HepG2 (cell line): Measurements from ENCODE around the gene PEF1. TPM values are rescaled to one million over a fixed set of nuclear protein-coding genes. Genes with fewer than 3 reads are reported as not detected.

ENCODE experiments used
- ATAC-seq: fragments of 200-7000 bp; cut with Tn5 transposase; 3 replicates; pipeline ENCODE4 v1.9.1; 2020; ENCODE audit warnings: mild to moderate bottlenecking, moderate library complexity
- BruUV-seq: library from RNA; stranded (reverse); fragments of 400-500 nt; replicated peaks from 2 replicates; lab custom pipeline; 2021; lab: Mats Ljungman, UMichigan
- CTCF ChIA-PET: fragments of 300-600 bp; formaldehyde crosslinking; extraction: SDS; loops from one replicate; lab custom pipeline; 2021; ENCODE audit warnings: low total read pairs, inconsistent platforms, low intra/inter-chr PET ratio; lab: Yijun Ruan, JAX
- POLR2A ChIA-PET: fragments of 350-600 bp; sonication (Branson Sonifier 250); formaldehyde crosslinking; loops from one replicate; lab custom pipeline; 2020; ENCODE audit warnings: antibody characterized with exemption, inconsistent platforms; lab: Yijun Ruan, JAX
- DNase-seq: peaks from one replicate; pipeline ENCODE4 v3.0.0-alpha.2; 2015; ENCODE audit warnings: low spot score
- FAIRE-seq: peaks from 3 replicates; lab custom pipeline; 2011; peaks lifted over from hg19 to GRCh38; lab: Jason Lieb, UNC
- H2AFZ ChIP-seq: one replicate; pipeline ENCODE4 v1.6.1; 2011; ENCODE audit warnings: low read length, inconsistent platforms
- H3K27ac ChIP-seq: fragments of 300-600 bp; 3 replicates; pipeline ENCODE4 v1.8.0; 2011; ENCODE audit warnings: mixed run types, mild to moderate bottlenecking, mixed read lengths, low read length, inconsistent platforms; ENCODE audit not compliant: insufficient read depth; ENCODE audit errors: extremely low read length
- H3K27me3 ChIP-seq, 2 experiments: fragments of 200-600 bp in 1 of 2; 2 replicates in 1 of 2; 3 replicates in 1 of 2; pipeline versions ENCODE4 v1.6.0 to v1.8.0; 2011; ENCODE audit warnings: low read length in 2 of 2, mild to moderate bottlenecking in 2 of 2, moderate library complexity in 2 of 2, inconsistent platforms in 1 of 2; ENCODE audit not compliant: insufficient read depth in 2 of 2, control insufficient read depth in 1 of 2
- H3K36me3 ChIP-seq, 2 experiments: fragments of 200-600 bp in 1 of 2; replicated peaks in 1 of 2; 2 replicates in 1 of 2; 3 replicates in 1 of 2; pipeline versions ENCODE4 v1.5.1 to v1.8.0; 2011; ENCODE audit warnings: low read length in 2 of 2, inconsistent platforms in 1 of 2; ENCODE audit not compliant: insufficient read depth in 2 of 2, control insufficient read depth in 1 of 2
- H3K4me1 ChIP-seq: 2 replicates; pipeline ENCODE4 v1.5.1; 2012; ENCODE audit warnings: low read length, inconsistent platforms; ENCODE audit not compliant: insufficient read depth
- H3K4me2 ChIP-seq: 2 replicates; pipeline ENCODE4 v1.6.0; 2011; ENCODE audit warnings: low read depth, low read length, inconsistent platforms
- H3K4me3 ChIP-seq, 3 experiments: fragments of 200-600 bp in 1 of 3; sonication (generic), shearing (Covaris generic) in 1 of 3; replicated peaks in 1 of 3; 2 replicates each; pipeline ENCODE4 v1.5.1; 2011 to 2016; ENCODE audit warnings: low read length in 3 of 3, inconsistent platforms in 2 of 3, low read depth in 2 of 3, mild to moderate bottlenecking in 2 of 3, control low read depth in 1 of 3, mixed read lengths in 1 of 3; ENCODE audit not compliant: insufficient read depth in 1 of 3
- H3K79me2 ChIP-seq: one replicate; pipeline ENCODE4 v1.6.1; 2011; ENCODE audit warnings: low read length, inconsistent platforms; ENCODE audit not compliant: insufficient read depth
- H3K9ac ChIP-seq: 2 replicates; pipeline ENCODE4 v1.6.0; 2011; ENCODE audit warnings: mild to moderate bottlenecking, low read depth, low read length, inconsistent platforms; ENCODE audit not compliant: insufficient read depth
- H3K9me3 ChIP-seq: 2 replicates; pipeline ENCODE4 v1.5.1; 2012; ENCODE audit warnings: mild to moderate bottlenecking, low read length
- H4K20me1 ChIP-seq: 2 replicates; pipeline ENCODE4 v1.6.0; 2011; ENCODE audit warnings: inconsistent platforms, mild to moderate bottlenecking, low read length, moderate library complexity; ENCODE audit not compliant: insufficient read depth
- EEA1 ChIP-seq: sonication (generic); formaldehyde crosslinking; IDR thresholded peaks from 2 replicates; pipeline ENCODE4 v1.5.1; 2020; ENCODE audit warnings: mild to moderate bottlenecking, missing genetic modification reagents, borderline replicate concordance
- ELF4 ChIP-seq: sonication (generic); formaldehyde crosslinking; IDR thresholded peaks from 2 replicates; pipeline ENCODE4 v1.5.0; 2020; ENCODE audit warnings: missing genetic modification reagents, mild to moderate bottlenecking, moderate library complexity, borderline replicate concordance
- FOXM1 ChIP-seq: sonication (generic); formaldehyde crosslinking; IDR thresholded peaks from 2 replicates; pipeline ENCODE4 v1.5.0; 2020; ENCODE audit warnings: missing genetic modification reagents
- KDM5A ChIP-seq: fragments of 200-600 bp; sonication (generic); IDR thresholded peaks from 2 replicates; pipeline ENCODE4 v1.7.0; 2018; ENCODE audit warnings: antibody characterized with exemption, mild to moderate bottlenecking, low read length, borderline replicate concordance
- SOX6 ChIP-seq, 2 experiments: fragments of 450-650 bp in 1 of 2; sonication (generic) in 1 of 2; formaldehyde crosslinking in 1 of 2; IDR thresholded peaks; 2 replicates each; pipeline versions ENCODE4 v1.4.0 to v1.6.1; 2017 to 2020; ENCODE audit warnings: antibody characterized with exemption in 1 of 2, mild to moderate bottlenecking in 1 of 2, missing genetic modification reagents in 1 of 2
- ZMAT3 ChIP-seq: sonication (generic); formaldehyde crosslinking; conservative IDR thresholded peaks from 2 replicates; pipeline ENCODE4 v1.7.0; 2021; ENCODE audit warnings: missing genetic modification reagents
- ZMYM3 ChIP-seq: sonication (generic); formaldehyde crosslinking; IDR thresholded peaks from 2 replicates; pipeline ENCODE4 v1.5.1; 2020; ENCODE audit warnings: mild to moderate bottlenecking, missing genetic modification reagents
- ZNF12 ChIP-seq: sonication (generic); formaldehyde crosslinking; IDR thresholded peaks from 2 replicates; pipeline ENCODE4 v1.5.0; 2020; ENCODE audit warnings: missing genetic modification reagents
- ZNF614 ChIP-seq: IDR thresholded peaks from 2 replicates; pipeline ENCODE4 v1.6.1; 2018; ENCODE audit warnings: missing biosample characterization, missing genetic modification reagents, inconsistent platforms, borderline replicate concordance
- ZNF615 ChIP-seq: sonication (generic); formaldehyde crosslinking; IDR thresholded peaks from 2 replicates; pipeline ENCODE4 v1.5.0; 2020; ENCODE audit warnings: mild to moderate bottlenecking, missing genetic modification reagents, borderline replicate concordance
- WGBS: methylation state at CpG from one replicate; pipeline ENCODE4 v1.1.6; 2017; ENCODE audit warnings: low lambda C conversion rate; 5-methylcytosine and 5-hydroxymethylcytosine counted together
- in situ Hi-C: cut with HindIII; loops from 2 replicates; pipeline ENCODE4 v1.10.0; 2017; ENCODE audit warnings: low pct_unique_long_range_greater_than_20kb; ENCODE audit not compliant: extremely low pct_ligation_motif_present
- intact Hi-C: fragments of 100-400 bp; cut with micrococcal nuclease; formaldehyde crosslinking; loops from one replicate; pipeline ENCODE4 v1.10.0; 2022; ENCODE audit not compliant: unreplicated experiment
- polyA plus RNA-seq, 8 experiments: library from polyadenylated mRNA; depleted of rRNA in 3 of 8; stranded (reverse) in 7 of 8; unstranded in 1 of 8; fragments of >200 nt; fragmentation: Illumina TruSeq in 4 of 8; extraction: Trizol in 4 of 8; gene quantifications; 2 replicates each; pipeline versions ENCODE4 v1.2.1 to v1.2.3, GENCODE V29; 2011 to 2016; ENCODE audit warnings: low read depth in 4 of 8, missing spikeins in 1 of 8, mixed read lengths in 1 of 8; ENCODE audit not compliant: insufficient read depth in 1 of 8
- total RNA-seq, 5 experiments: library from RNA; depleted of rRNA; stranded (reverse); fragments of >200 nt; fragmentation: Illumina TruSeq; extraction: Trizol; gene quantifications; 2 replicates each; pipeline ENCODE4 v1.2.3, GENCODE V29; 2016; ENCODE audit warnings: low read depth in 1 of 5

PEF1 gene
- total and polyA plus RNA-seq, 2 of the 13 experiments (the other 11 are each of a cell fraction or from before 2014, with no cell fraction given): 57.1 to 57.8 TPM

DNA sequence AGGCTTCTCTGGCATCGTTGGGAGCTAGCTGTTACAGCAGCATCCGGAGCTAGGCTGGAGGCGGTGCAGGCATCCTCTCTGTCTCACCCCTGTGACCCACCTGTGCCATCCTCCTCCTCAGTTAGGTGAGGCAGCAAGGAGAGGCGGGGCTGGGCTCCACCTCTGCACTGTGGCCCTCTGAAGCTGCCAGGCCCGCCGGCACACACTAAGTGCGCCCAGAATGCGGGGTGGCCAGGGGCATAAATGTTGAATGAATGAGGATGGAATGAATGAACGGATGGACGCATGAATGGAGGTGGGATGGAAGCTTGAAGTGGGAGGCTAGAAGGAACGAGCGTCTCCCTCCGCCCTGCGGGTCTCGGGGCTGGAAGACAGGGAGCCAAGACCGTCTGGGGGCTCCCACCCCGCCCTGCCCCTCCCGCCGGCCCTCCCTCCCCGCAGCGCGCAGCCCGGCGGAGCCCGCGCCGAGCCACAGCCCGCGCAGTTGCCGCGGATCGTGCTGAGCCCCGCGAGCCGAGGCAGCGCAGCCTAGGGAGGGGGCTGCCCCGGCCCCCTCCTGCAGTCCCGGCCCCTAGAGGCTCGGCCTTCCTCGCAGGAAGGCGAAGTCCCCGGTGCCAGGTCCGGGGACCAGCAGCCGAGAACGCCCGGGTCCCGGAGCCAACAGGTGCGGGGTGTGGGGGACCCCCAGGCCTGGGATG lies 27.3 kb downstream of the PEF1 start, which contains the start of gene HCRTR1:
Gene HCRTR1, plus strand, starts transcription at position 472 of the 698 bp plus-strand sequence. CDS start 1,504 bp downstream, outside the sequence.
- BruUV-seq: no TSS peak
- TF ChIP-seq ZMAT3 (CRISPR knock-in tag) (0 out of 2 replicates have a peak, but pooled peaks have one; percentile 24), ZNF12 (CRISPR knock-in tag) (peak; percentile 71; the same call in 1 of the 2 replicates), EEA1 (CRISPR knock-in tag) (no peak)
- TF ChIP-seq, all 625 proteins: peak for 2
- ChIA-PET CTCF (interaction anchor here (1.3 to 2.8 kb wide), 2 partner anchors 23 to 53 kb away, joined by 3 to 17 read pairs; no protein-coding TSS in a partner anchor), POLR2A (interaction anchor here (1.2 kb wide), 1 partner anchor 10 kb away, joined by 3 read pairs; no protein-coding TSS in a partner anchor)
- WGBS: 6% methylated on average over 14 of the region's 48 CpGs
- peak; percentile 37 for ATAC-seq
- H3K4me1 ChIP-seq: peaks cover 9% of the 10 kb centered on the region; the same call in 1 of the 2 replicates
- intact Hi-C loops: no loop called here
- DNase-seq: no peak
- H3K9ac ChIP-seq: no peak within 1 kb of the TSS
- no peaks in the 10 kb centered on the region for H3K79me2 ChIP-seq
- no peak for FAIRE-seq
- H2AFZ ChIP-seq: no peak within 1 kb of the TSS
- no peaks in the 10 kb centered on the region for H3K9me3 ChIP-seq
- peak within 1 kb of the TSS; percentile 59 to 72 (median 65) for H3K4me3 ChIP-seq
- H4K20me1 ChIP-seq: no peaks in the 10 kb centered on the region
- peaks cover 7 to 42% of the 10 kb centered on the region in 2 experiments for H3K27me3 ChIP-seq
- H3K36me3 ChIP-seq: no peaks in the 10 kb centered on the region
- in situ Hi-C loops: no loop called here
- H3K4me2 ChIP-seq: peak within 1 kb of the TSS; percentile 77
- no peak within 1 kb of the TSS for H3K27ac ChIP-seq

GRCh38 chr1:31615939-31616338 lies 28.7 kb downstream of the PEF1 start:
- Histone ChIP-seq H2AFZ (no peak overlapping the region), H3K4me1 (peaks cover 9% of the 10 kb centered on the region; the same call in 1 of the 2 replicates), H3K79me2 (no peaks in the 10 kb centered on the region), H3K27ac (no peak overlapping the region), H3K9ac (no peak overlapping the region), H3K4me3 (no peak overlapping the region), H3K36me3 (no peaks in the 10 kb centered on the region), H4K20me1 (no peaks in the 10 kb centered on the region), H3K27me3 (peaks cover 7 to 45% of the 10 kb centered on the region in 2 experiments), H3K9me3 (no peaks in the 10 kb centered on the region), H3K4me2 (no peak overlapping the region)
- in situ Hi-C loops (no loop called here), intact Hi-C loops (no loop called here)
- DNase-seq (no peak), ATAC-seq (no peak), FAIRE-seq (no peak)
- BruUV-seq: no TSS peak
- WGBS: 16% methylated on average over 2 of the region's 2 CpGs
- TF ChIP-seq FOXM1 (CRISPR knock-in tag) (no peak), ZNF614 (CRISPR knock-in tag) (no peak), KDM5A (no peak), ZNF615 (CRISPR knock-in tag) (no peak), ELF4 (CRISPR knock-in tag) (no peak), SOX6 (IDR thresholded peaks at IDR 0.05) (no peak), SOX6 (CRISPR knock-in tag; IDR thresholded peaks at IDR 0.05) (no peak), ZMYM3 (no peak)
- ChIA-PET CTCF (no interaction called here), POLR2A (no interaction called here)
